HUDEP-2 (cell line): ENCODE results near the gene CDC45.

Source experiments
- DNase-seq, 76 experiments: peaks; one replicate each; lab custom pipeline; 2025; ENCODE audit not compliant: unreplicated experiment in 76 of 76; lab: John Stamatoyannopoulos, UW

Gene CDC45

GRCh38 chr22:19553201-19553600 lies 73.5 kb downstream of the CDC45 start:
- DNase-seq, result no peak

- DNase-seq, result no peak
Observed at GRCh38 chr22:19554834-19555404, 75.2 kb downstream of the CDC45 start.

GRCh38 chr22:19555651-19556050 lies 75.9 kb downstream of the CDC45 start:
- DNase-seq, result no peak

GRCh38 chr22:19556963-19557545 lies 77.3 kb downstream of the CDC45 start:
- DNase-seq, result no peak

- DNase-seq, result no peak
Observed at GRCh38 chr22:19559324-19559811, 79.6 kb downstream of the CDC45 start.

GRCh38 chr22:19559956-19560355 lies 80.2 kb downstream of the CDC45 start:
- no peak for DNase-seq

- no peak for DNase-seq
Observed at GRCh38 chr22:19565382-19566278, 85.9 kb downstream of the CDC45 start.

GRCh38 chr22:19566279-19567156 lies 86.8 kb downstream of the CDC45 start:
- no peak for DNase-seq

- no peak for DNase-seq
Observed at GRCh38 chr22:19567157-19568009, 87.7 kb downstream of the CDC45 start.

GRCh38 chr22:19568337-19569275 lies 88.9 kb downstream of the CDC45 start:
- no peak for DNase-seq

GRCh38 chr22:19569276-19569640 lies 89.5 kb downstream of the CDC45 start:
- DNase-seq, result no peak

- DNase-seq, result no peak
Observed at GRCh38 chr22:19569976-19570375, 90.3 kb downstream of the CDC45 start.
